Urinary bladder (tissue), 4 donors: ENCODE measurements around the gene TTYH1. TPM values are rescaled to one million over a fixed set of nuclear protein-coding genes. Genes with fewer than 3 reads are reported as not detected.
"Not testable (repeated sequence)": the region's sequence is repeated elsewhere in the genome, so short reads cannot be mapped to it uniquely, and the experiment has no call there.

Experiments
- DNase-seq: peaks from one replicate; pipeline ENCODE4 v3.0.0-alpha.2; 2015; ENCODE audit errors: extremely low spot score
- H3K27ac ChIP-seq: one replicate; pipeline ENCODE4 v1.5.1; 2013; ENCODE audit warnings: low read depth, mild to moderate bottlenecking, moderate library complexity
- H3K36me3 ChIP-seq: one replicate; pipeline ENCODE4 v1.6.1; 2013; ENCODE audit warnings: mild to moderate bottlenecking, moderate library complexity; ENCODE audit not compliant: insufficient read depth
- H3K4me1 ChIP-seq: one replicate; pipeline ENCODE4 v1.6.1; 2013; ENCODE audit warnings: mild to moderate bottlenecking, moderate library complexity; ENCODE audit not compliant: insufficient read depth
- H3K4me3 ChIP-seq: one replicate; pipeline ENCODE4 v1.5.1; 2013; ENCODE audit warnings: low read depth, low read length
- WGBS: extraction: QIAGEN DNeasy Blood & Tissue Kit; methylation state at CpG from one replicate; pipeline ENCODE4 v1.1.7; 2013; 5-methylcytosine and 5-hydroxymethylcytosine counted together
- polyA plus RNA-seq: library from polyadenylated mRNA; stranded (reverse); fragments of 200-250 nt; gene quantifications from one replicate; pipeline ENCODE4 v1.2.3, GENCODE V29; 2013
- total RNA-seq: library from RNA; depleted of rRNA; stranded (reverse); fragments of >200 nt; gene quantifications from one replicate; pipeline ENCODE4 v1.2.3, GENCODE V29; 2014
- donor health status: healthy with polysubstance abuse.
- donor health status: healthy.

TTYH1 gene
- total RNA-seq (3.6 TPM), polyA plus RNA-seq (3.7 TPM)

- no peaks in the 10 kb centered on the region for H3K36me3 ChIP-seq
- H3K27ac ChIP-seq, result no peak within 1 kb of the TSS
- H3K4me3 ChIP-seq, result peak within 1 kb of the TSS; percentile 14
- no peak for DNase-seq
- WGBS, result 1% methylated on average over 67 of the region's 68 CpGs
- no peaks in the 10 kb centered on the region for H3K4me1 ChIP-seq
Observed at GRCh38 chr19:54415208-54415900, at the start of gene TTYH1. TTYH1 (plus strand) TSS chr19:54415464; CDS start chr19:54415553, 89 bp downstream.

DNA sequence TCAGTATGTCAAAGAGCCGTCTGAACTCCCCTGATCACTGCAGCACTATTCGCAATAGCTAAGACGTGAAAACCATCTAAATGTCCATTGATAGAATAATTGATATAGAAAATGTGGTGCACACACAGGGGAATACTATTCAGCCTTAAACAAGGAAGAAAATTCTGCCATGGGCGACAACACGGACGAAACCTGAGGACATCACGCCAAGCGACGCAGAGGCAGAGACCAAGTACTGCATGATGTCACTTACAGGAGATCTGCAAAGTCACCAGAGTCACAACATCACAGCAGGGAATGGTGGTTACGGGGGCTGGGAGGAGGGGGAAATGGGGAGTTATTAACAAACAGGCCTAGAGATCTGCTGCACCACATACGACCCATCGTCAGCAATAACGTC lies 49.5 kb upstream of the TTYH1 start:
- 88% methylated on average over 13 of the region's 13 CpGs for WGBS
- not testable (repeated sequence) for H3K4me3 ChIP-seq, DNase-seq

GRCh38 chr19:54366811-54367210 lies 48.5 kb upstream of the TTYH1 start:
- no peak for DNase-seq
- WGBS, result 49% methylated on average over 6 of the region's 6 CpGs
- Histone ChIP-seq H3K4me3 (no peak overlapping the region), H3K36me3 (no peaks in the 10 kb centered on the region), H3K27ac (no peak overlapping the region), H3K4me1 (no peaks in the 10 kb centered on the region)

More for the DNA sequence above, 49.5 kb upstream of the TTYH1 start:
- not testable (repeated sequence) for H3K4me1 ChIP-seq, H3K36me3 ChIP-seq, H3K27ac ChIP-seq

DNA sequence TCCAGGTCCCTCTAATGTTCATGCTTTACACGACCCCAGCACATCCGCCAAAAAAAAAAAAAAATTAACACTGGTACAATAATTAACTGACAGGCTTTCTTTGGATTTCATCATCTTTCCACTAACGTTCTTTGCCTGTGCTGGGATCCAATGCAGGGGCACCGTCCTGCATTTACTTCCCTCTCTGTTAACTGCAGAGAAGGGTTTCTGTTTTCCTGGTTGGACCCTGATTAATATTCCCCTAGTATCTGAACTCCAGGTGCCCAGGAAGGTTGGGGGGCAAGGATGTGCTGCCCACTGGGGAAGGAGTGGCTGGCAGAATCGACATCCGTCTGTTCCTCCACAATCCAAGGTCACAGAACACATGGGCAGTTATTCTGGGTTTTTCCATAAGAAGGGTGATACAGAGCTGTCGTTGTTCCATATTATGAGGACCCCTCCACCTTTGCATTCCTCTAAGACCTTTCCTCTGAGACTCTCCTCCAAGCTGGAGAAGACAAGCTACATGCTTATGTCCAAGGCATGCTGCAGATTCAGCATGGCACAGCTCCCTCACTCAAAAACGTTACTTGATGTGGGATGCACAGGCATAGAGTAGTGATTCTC lies 46.1 kb upstream of the TTYH1 start:
- Histone ChIP-seq H3K4me1 (no peaks in the 10 kb centered on the region), H3K4me3 (no peak overlapping the region)
- WGBS, result 68% methylated on average over 8 of the region's 8 CpGs

DNA sequence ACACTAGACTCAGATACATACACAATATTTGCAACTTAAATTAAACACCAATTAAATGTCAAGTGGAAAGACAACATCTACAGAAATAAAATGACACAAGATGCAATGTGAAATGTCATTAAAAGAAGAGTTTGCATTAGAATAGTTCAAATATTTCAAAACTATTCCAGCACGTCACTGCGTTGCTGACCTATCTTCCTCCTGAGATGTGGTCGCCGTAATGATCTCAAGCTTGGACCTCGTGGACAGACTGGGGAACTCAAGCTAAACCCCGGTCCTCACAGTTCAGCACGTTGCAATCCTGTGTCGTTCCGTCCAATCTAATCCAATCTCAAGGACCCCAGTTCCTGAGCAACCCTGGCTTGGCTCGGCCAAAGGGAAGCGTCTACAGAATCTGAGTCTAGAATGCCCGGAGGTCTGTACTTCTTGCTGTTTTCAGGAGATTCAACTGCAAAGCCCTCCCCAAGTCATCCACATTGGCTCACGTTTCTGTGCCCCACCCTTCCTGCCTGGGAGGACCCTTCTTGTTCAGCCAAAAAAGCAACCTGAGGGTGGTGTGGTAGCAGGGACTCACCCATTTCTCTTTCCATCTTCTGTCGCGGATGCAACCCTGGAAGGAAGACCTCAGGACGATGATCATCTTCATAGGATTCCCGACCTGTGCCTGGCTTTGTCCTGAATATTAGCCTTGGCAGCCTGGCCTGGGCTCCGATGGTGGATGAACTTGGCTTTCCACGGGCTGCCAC lies 45.4 kb upstream of the TTYH1 start:
- H3K4me1 ChIP-seq, H3K36me3 ChIP-seq, H3K4me3 ChIP-seq, H3K27ac ChIP-seq, DNase-seq: not testable (repeated sequence)
- 73% methylated on average over 15 of the region's 19 CpGs for WGBS

More for the DNA sequence above, 46.1 kb upstream of the TTYH1 start:
- no peak overlapping the region for H3K27ac ChIP-seq
- no peak for DNase-seq
- H3K36me3 ChIP-seq, result no peaks in the 10 kb centered on the region

GRCh38 chr19:54370434-54370796 lies 44.8 kb upstream of the TTYH1 start:
- WGBS, result 69% methylated on average over 8 of the region's 10 CpGs
- DNase-seq, H3K4me3 ChIP-seq: not testable (repeated sequence)

DNA sequence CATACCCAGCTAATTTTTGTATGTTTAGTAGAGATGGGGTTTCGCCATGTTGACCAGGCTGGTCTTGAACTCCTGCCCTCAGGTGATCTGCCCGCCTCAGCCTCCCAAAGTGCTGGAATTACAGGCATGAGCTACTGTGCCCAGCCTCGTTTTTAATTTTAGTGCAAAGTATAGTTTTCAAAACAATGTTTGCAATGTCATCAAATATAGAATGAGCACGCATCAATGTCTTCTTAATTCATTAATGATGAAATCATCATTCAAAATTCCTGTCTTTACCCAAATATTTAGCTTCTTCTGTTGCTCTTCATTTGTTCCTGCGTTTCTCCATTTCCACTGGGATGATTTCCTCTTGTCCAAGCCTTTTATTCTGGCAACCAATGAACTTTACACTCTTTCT lies 43.8 kb upstream of the TTYH1 start:
- 72% methylated on average over 5 of the region's 5 CpGs for WGBS
- not testable (repeated sequence) for H3K4me3 ChIP-seq, DNase-seq, H3K27ac ChIP-seq, H3K36me3 ChIP-seq, H3K4me1 ChIP-seq

More at GRCh38 chr19:54370434-54370796, 44.8 kb upstream of the TTYH1 start:
- H3K4me1 ChIP-seq, H3K27ac ChIP-seq, H3K36me3 ChIP-seq: not testable (repeated sequence)

GRCh38 chr19:54373781-54374631 lies 41.3 kb upstream of the TTYH1 start:
- DNase-seq, result no peak
- no peaks in the 10 kb centered on the region for H3K4me1 ChIP-seq
- no peak overlapping the region for H3K27ac ChIP-seq
- no peak overlapping the region for H3K4me3 ChIP-seq
- no peaks in the 10 kb centered on the region for H3K36me3 ChIP-seq
- 76% methylated on average over 16 of the region's 16 CpGs for WGBS

DNA sequence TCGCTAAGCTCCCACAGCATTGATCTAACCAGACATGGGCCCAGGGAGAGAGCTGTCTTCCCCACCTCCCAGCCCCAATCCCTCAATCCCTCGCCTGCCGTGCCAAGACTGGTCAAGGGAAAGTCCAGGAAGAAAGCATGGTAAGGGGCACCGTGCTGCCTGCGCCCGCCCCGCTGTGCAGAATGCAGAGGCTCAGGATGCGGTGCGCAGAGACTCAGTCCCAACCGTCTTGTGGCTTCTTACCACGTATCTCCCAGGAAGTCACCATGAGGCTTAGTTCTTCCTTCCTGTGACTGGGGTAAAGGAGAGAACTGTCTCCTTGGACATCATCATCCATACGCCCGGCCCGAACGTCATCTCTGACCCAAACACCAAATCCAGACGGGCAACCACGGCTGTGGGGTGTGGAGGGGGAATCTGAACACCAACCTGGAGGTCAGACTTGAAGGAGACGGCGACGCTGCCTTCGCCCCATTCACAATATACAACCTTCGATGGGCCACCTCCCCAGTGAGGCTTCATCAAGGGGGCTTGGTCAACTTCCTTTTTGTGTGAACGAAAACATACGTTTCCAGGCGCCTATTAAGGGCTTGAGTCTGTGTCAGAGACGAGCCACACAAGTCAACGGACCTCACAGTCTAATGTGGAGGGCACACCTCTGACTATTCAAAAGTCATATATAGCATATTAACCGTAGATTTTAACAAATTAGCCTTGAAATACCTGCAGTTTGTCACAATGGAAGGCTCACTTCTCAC lies 39.9 kb upstream of the TTYH1 start:
- H3K36me3 ChIP-seq, H3K27ac ChIP-seq, H3K4me3 ChIP-seq, H3K4me1 ChIP-seq, DNase-seq: not testable (repeated sequence)
- WGBS, result 77% methylated on average over 28 of the region's 28 CpGs

DNA sequence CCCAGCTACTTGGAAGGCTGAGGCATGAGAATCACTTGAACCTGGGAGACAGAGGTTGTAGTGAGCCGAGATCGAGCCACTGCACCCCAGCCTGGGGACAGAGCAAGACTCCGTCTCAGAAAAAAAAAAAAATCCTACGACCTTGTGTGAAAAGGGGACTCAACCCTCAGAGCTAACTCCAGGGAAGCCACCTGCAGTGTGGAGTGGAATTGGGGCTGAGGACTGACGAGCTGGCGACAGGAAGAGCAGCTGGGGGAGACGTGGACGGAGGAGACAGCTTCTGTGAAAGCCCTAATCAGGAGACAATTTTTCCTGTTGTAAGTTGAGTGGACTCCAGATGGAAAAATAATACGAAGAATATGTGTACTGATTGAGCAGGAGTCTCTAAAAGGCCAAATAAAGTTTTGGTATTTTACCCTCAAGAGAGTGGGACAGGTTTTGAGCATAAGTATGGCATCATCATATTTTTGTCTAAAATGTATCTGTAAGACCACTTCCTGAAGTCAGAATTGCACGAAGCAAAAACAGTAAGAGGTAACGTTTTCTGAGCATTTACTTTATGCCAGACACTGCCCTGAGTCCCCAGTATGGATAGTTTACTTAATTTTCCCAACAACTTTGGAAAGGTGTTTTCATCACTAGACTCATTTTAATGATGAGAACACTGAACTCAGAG lies 38.5 kb upstream of the TTYH1 start:
- DNase-seq, result no peak
- no peaks in the 10 kb centered on the region for H3K4me1 ChIP-seq
- no peaks in the 10 kb centered on the region for H3K36me3 ChIP-seq
- H3K27ac ChIP-seq, result no peak overlapping the region
- no peak overlapping the region for H3K4me3 ChIP-seq
- WGBS, result 64% methylated on average over 11 of the region's 11 CpGs

- H3K4me1 ChIP-seq, result no peaks in the 10 kb centered on the region
- no peak overlapping the region for H3K4me3 ChIP-seq
- WGBS, result 70% methylated on average over 5 of the region's 5 CpGs
- no peak for DNase-seq
- H3K27ac ChIP-seq, result no peak overlapping the region
- H3K36me3 ChIP-seq, result no peaks in the 10 kb centered on the region
Observed at GRCh38 chr19:54379187-54379678, 36.0 kb upstream of the TTYH1 start.

GRCh38 chr19:54380897-54381296 lies 34.4 kb upstream of the TTYH1 start:
- Histone ChIP-seq H3K4me3 (no peak overlapping the region), H3K36me3 (no peaks in the 10 kb centered on the region), H3K27ac (no peak overlapping the region), H3K4me1 (no peaks in the 10 kb centered on the region)
- 71% methylated on average over 2 of the region's 2 CpGs for WGBS
- no peak for DNase-seq
